Stimulated activated CD4-positive, alpha-beta T cell treated with anti-CD3 and anti-CD28 coated beads, TNF-alpha, amount 100 ng/mL, for 48 hours (primary cell): ENCODE data around the gene SCYGR7.
"Not testable (repeated sequence)": the region's sequence is repeated elsewhere in the genome, so short reads cannot be mapped to it uniquely, and the experiment has no call there.

Experiments used
- DNase-seq, 3 donors: peaks; one replicate each; pipeline ENCODE4 v3.0.0-alpha.2; 2020; ENCODE audit warnings: low read depth in 3 of 3

SCYGR7 gene

GRCh38 chr2:227728035-227728434 is at the start of gene SCYGR7:
TSS of gene SCYGR7 (plus strand) at chr2:227728335. CDS start at chr2:227728335, 0 bp downstream.
- DNase-seq = no peak

- no peak for DNase-seq
Measured at GRCh38 chr2:227684258-227684657, 43.9 kb upstream of the SCYGR7 start.

- no peak for DNase-seq
Measured at GRCh38 chr2:227687189-227687588, 40.9 kb upstream of the SCYGR7 start.

- DNase-seq = no peak
Measured at GRCh38 chr2:227696990-227697679, 31.0 kb upstream of the SCYGR7 start.

GRCh38 chr2:227701556-227701955 is 26.6 kb upstream of the SCYGR7 start:
- DNase-seq = no peak

- no peak for DNase-seq
Measured at GRCh38 chr2:227703280-227703732, 24.8 kb upstream of the SCYGR7 start.

- DNase-seq = no peak
Measured at GRCh38 chr2:227703961-227704360, 24.2 kb upstream of the SCYGR7 start.

GRCh38 chr2:227706859-227707258 is 21.3 kb upstream of the SCYGR7 start:
- DNase-seq = no peak

GRCh38 chr2:227707390-227707789 is 20.7 kb upstream of the SCYGR7 start:
- DNase-seq = no peak

- no peak for DNase-seq
Measured at GRCh38 chr2:227710986-227711385, 17.1 kb upstream of the SCYGR7 start.

- DNase-seq = no peak
Measured at GRCh38 chr2:227713291-227713690, 14.8 kb upstream of the SCYGR7 start.

GRCh38 chr2:227716501-227716900 is 11.6 kb upstream of the SCYGR7 start:
- DNase-seq = no peak

- peak in 1 of 3 donors; percentile 4 for DNase-seq
Measured at GRCh38 chr2:227717687-227718567, 10.2 kb upstream of the SCYGR7 start, which contains the start of gene SLC19A3. TSS of gene SLC19A3 (minus strand) at chr2:227718028. CDS start at chr2:227702318, 15,710 bp downstream.

- DNase-seq = no peak
Measured at GRCh38 chr2:227719641-227720040, 8.5 kb upstream of the SCYGR7 start.

GRCh38 chr2:227720680-227721079 is 7.5 kb upstream of the SCYGR7 start:
- DNase-seq = no peak

GRCh38 chr2:227722821-227723220 is 5.3 kb upstream of the SCYGR7 start:
- DNase-seq = not testable (repeated sequence)

- no peak for DNase-seq
Measured at GRCh38 chr2:227724394-227725039, 3.6 kb upstream of the SCYGR7 start, which contains the start of gene SCYGR6. TSS of gene SCYGR6 (minus strand) at chr2:227724757. CDS start at chr2:227724757, 0 bp downstream.

GRCh38 chr2:227739351-227739750 is 11.2 kb downstream of the SCYGR7 start:
- DNase-seq = no peak

GRCh38 chr2:227740705-227741104 is 12.6 kb downstream of the SCYGR7 start:
- DNase-seq = not testable (repeated sequence)

- no peak for DNase-seq
Measured at GRCh38 chr2:227745594-227745993, 17.5 kb downstream of the SCYGR7 start, which contains the start of gene SCYGR8. TSS of gene SCYGR8 (plus strand) at chr2:227745894. CDS start at chr2:227745894, 0 bp downstream.

- no peak for DNase-seq
Measured at GRCh38 chr2:227748079-227748478, 19.9 kb downstream of the SCYGR7 start.

GRCh38 chr2:227756261-227756660 is 28.1 kb downstream of the SCYGR7 start:
- not testable (repeated sequence) for DNase-seq
